Fibroblast of skin of scalp (primary cell): Measurements from ENCODE around the gene TH.
"Not testable (repeated sequence)": the region's sequence is repeated elsewhere in the genome, so short reads cannot be mapped to it uniquely, and the experiment has no call there.

Experiments used
- DNase-seq: peaks from one replicate; pipeline ENCODE4 v3.0.0-alpha.2; 2013

The TH gene

GRCh38 chr11:2128130-2128510 is 43.5 kb downstream of the TH start:
- DNase-seq, result no peak

DNA sequence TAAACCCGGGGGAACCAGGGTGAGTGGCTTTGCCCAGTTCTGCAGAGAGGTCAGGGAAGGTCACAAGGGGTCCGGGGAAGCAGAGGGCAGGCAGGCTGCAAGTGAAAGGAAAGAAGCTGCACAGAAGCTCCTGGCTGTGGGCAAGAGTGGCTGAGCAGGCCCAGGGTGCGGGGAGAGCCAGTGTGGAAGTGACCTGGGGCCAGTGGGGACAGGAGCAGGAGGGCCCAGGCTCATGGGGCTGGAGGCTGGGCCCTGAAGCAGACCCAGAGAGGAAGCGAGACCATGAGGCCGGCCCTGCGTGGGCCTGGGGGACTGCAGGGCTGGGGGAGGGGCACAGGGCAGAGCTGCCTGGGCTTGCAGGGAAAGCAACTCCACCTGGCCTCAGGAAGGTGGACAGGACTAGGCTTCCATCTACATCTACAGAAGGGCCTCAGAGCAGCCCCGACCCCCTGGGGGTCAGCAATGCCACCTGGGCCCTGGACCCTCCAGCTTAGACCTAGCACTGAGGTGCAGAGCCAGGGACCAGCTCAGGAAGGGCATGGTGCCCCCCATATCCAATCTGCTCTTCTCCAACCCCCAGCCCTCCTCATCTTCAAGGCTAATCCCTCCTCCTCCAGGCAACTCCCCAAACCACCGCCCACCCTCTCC is 44.0 kb downstream of the TH start:
- DNase-seq, result no peak

GRCh38 chr11:2126520-2127085 is 45.0 kb downstream of the TH start:
- DNase-seq, result no peak

DNA sequence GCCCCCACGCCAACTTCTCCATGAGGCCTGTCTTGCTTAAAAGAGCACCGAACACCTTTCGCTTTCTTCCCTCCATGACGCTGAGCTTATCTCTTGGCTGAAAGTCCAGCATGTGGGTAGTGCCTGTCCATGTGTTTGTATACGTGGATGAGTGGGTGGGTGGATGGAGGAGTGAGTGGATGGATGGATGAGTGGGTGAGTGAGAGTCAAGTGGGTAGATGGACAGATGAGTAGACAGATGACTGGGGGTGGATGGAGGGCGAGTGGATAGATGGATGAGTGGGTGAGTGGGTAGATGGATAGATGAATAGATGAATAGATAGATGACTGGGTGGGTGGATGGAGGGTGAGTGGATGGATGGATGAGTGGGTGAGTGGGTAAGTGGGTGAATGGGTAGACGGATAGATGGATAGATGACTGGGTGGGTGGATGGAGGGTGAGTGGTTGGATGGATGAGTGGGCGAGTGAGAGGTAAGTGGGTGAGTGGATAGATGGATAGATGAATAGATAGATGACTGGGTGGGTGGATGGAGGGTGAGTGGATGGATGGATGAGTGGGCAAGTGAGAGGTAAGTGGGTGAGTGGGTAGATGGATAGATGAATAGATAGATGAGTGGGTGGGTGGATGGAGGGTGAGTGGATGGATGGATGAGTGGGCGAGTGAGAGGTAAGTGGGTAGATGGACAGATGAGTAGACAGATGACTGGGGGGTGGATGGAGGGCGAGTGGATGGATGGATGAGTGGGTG is 46.7 kb downstream of the TH start:
- DNase-seq, result not testable (repeated sequence)

GRCh38 chr11:2123628-2123960 is 48.0 kb downstream of the TH start:
- DNase-seq, result no peak

- DNase-seq, result peak; percentile 32
These were observed 48.5 kb downstream of the TH start for GRCh38 chr11:2122907-2123627.

DNA sequence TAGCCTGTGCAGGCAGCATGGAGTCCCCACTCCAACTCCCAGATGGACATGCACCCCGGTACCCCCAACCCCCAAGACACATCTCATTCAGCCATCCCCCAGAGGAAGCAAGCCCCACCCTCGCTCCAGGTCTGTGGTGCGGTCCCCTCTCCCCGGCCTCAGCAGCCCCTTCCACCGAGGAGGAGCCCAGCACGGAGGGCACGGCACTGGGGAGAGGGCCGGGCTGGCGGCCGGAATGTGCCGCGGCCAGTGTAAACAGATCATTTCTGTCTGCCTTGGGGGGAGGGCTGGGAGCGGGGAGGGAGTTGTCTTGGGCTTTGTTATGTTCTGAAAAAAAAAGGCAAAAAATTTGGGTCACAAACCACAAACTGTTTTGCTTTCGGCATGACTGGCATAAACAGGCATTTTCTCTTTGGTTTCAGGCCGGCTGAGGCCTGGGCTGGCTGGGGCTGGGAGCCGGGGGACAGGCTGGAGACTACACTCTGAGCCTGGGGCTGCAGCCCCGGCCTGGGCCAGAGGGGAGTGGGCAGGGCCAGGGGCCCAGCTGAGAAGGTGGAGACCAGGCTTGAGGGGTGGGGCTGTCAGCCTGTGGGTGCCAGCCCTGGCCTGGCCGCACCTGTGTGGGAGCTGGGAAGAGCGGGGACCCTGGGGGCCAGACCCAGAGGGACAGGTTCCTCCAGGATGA is 49.3 kb downstream of the TH start:
- DNase-seq, result peak; percentile 89

GRCh38 chr11:2121227-2122130 is 50.1 kb downstream of the TH start:
- DNase-seq, result no peak

- DNase-seq, result peak; percentile 74
These were observed 51.1 kb downstream of the TH start for GRCh38 chr11:2120359-2121100.

GRCh38 chr11:2118677-2119076 is 52.9 kb downstream of the TH start:
- peak; percentile 75 for DNase-seq

GRCh38 chr11:2116680-2117079 is 54.9 kb downstream of the TH start:
- no peak for DNase-seq

GRCh38 chr11:2115308-2115707 is 56.3 kb downstream of the TH start:
- DNase-seq, result no peak

DNA sequence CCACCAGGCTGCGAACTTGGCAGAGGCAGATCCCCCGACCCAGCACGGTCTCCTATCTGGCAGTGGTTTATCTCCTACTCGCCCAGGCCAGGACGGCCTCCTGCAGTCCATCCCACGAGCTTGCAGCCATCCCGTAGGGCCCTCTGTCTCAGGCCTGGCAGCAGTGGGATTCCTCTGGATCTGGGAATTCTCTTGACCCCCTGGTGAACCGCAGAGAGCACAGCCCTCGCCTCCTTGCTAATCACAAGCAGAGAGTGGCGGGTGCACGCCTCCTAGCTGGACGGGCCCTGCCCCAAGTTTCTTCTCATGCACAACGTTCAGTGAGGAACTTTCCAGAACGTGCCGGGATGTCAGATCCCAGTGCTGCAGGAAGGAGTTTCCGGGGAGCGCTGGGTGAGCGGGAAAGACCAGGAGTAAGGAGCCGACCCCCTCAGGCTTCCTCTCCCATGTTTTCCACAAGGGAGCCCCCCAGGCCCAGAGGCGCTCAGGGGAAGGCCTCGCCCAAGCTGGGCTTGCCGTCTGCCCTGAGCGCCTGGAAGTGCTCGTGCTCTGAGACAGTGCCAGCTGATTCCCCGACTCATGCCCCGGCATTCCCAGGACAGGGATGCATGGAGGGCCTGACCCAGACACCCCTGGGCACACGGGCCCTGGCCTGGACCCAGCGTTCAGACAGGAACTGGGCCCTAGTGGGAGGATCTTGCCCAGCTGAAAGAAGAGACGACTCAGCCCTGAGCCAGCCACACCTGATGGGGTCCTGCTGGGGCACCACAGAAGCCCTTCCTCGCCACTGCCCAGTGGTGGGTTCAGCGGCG is 57.0 kb downstream of the TH start:
- no peak for DNase-seq
